GM19397 (cell line): ENCODE measurements around the gene S100A7A.
"Not testable (repeated sequence)": the region's sequence is repeated elsewhere in the genome, so short reads cannot be mapped to it uniquely, and the experiment has no call there.

Experiments used
- ATAC-seq: cut with Tn5 transposase; IDR thresholded peaks from one replicate; pipeline ENCODE4 v1.9.1; 2021; ENCODE audit warnings: mild to moderate bottlenecking, moderate library complexity; ENCODE audit not compliant: unreplicated experiment

The S100A7A gene

GRCh38 chr1:153394391-153394790 lies 21.9 kb upstream of the S100A7A start:
- ATAC-seq = no peak

GRCh38 chr1:153395136-153395685 lies 21.1 kb upstream of the S100A7A start:
- ATAC-seq = no peak

GRCh38 chr1:153395776-153396175 lies 20.5 kb upstream of the S100A7A start:
- no peak for ATAC-seq

GRCh38 chr1:153396461-153396860 lies 19.9 kb upstream of the S100A7A start:
- ATAC-seq = no peak

GRCh38 chr1:153397051-153397923 lies 19.0 kb upstream of the S100A7A start:
- no peak for ATAC-seq

GRCh38 chr1:153397924-153398651 lies 18.2 kb upstream of the S100A7A start:
- ATAC-seq = no peak

GRCh38 chr1:153399401-153400055 lies 16.8 kb upstream of the S100A7A start:
- ATAC-seq = no peak

- ATAC-seq = no peak
Measured at GRCh38 chr1:153400244-153400643, 16.1 kb upstream of the S100A7A start.

GRCh38 chr1:153401461-153401860 lies 14.9 kb upstream of the S100A7A start:
- no peak for ATAC-seq

GRCh38 chr1:153402226-153402625 lies 14.1 kb upstream of the S100A7A start:
- no peak for ATAC-seq

- ATAC-seq = no peak
Measured at GRCh38 chr1:153403421-153404085, 12.8 kb upstream of the S100A7A start.

GRCh38 chr1:153404086-153404635 lies 12.2 kb upstream of the S100A7A start:
- ATAC-seq = no peak

GRCh38 chr1:153404768-153405167 lies 11.6 kb upstream of the S100A7A start:
- ATAC-seq = no peak

- ATAC-seq = not testable (repeated sequence)
Measured at GRCh38 chr1:153405825-153406599, 10.3 kb upstream of the S100A7A start.

- not testable (repeated sequence) for ATAC-seq
Measured at GRCh38 chr1:153407274-153407673, 9.0 kb upstream of the S100A7A start.

- ATAC-seq = not testable (repeated sequence)
Measured at GRCh38 chr1:153413961-153414360, 2.4 kb upstream of the S100A7A start.

- ATAC-seq = no peak
Measured at GRCh38 chr1:153417136-153417888, 992 bp downstream of the S100A7A start.

GRCh38 chr1:153418758-153419435 lies 2.6 kb downstream of the S100A7A start:
- ATAC-seq = not testable (repeated sequence)
